ENCODE results near the gene CXCR6.

The CXCR6 gene

DNA sequence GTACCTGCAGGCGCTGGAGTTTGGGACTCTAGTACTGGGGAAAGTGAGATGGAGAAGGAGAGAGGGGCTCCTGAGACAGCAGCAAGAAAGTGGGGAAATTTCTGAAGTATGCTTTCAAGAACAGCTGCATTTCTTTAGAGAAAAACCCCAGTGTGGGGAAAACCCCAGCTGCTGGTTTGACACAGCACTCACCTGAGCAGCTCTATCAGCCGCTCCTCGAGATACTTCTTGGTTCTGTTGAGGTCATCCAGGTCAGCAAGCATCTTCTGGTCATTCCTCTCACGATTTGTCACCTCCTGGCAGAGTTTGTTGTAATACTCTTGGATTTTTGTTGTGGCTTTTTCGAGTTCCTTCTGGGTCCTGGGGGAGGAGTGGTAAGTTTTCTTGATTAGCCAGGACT lies 18.8 kb downstream of the CXCR6 start:
- Histone ChIP-seq H3K4me2 (ENCODE audit: low read length) (no peak overlapping the region), H3K9me2 (replicated peaks; ENCODE audit: control insufficient read depth, low read length) (no peaks in the 10 kb centered on the region), H3K4me1 (ENCODE audit: control insufficient read depth, low read length) (no peaks in the 10 kb centered on the region), H3K27ac (ENCODE audit: low read depth, low read length) (no peak overlapping the region), H4K20me1 (ENCODE audit: control insufficient read depth, insufficient read depth, low read depth, low read length) (no peaks in the 10 kb centered on the region), H3F3A (ENCODE audit: control insufficient read depth, insufficient read depth) (no peaks in the 10 kb centered on the region), H3K36me3 (ENCODE audit: control insufficient read depth, low read length) (peaks cover 79% of the 10 kb centered on the region), H3K4me3 (ENCODE audit: low read length) (no peak overlapping the region), H3K27me3 (ENCODE audit: control insufficient read depth, low read length) (no peaks in the 10 kb centered on the region), H3K9me3 (ENCODE audit: control insufficient read depth, insufficient read depth, low read length) (no peaks in the 10 kb centered on the region), H3K79me2 (ENCODE audit: control insufficient read depth, low read length) (no peaks in the 10 kb centered on the region)
- no peak for TF ChIP-seq EZH2phosphoT487 (IDR thresholded peaks at IDR 0.05; ENCODE audit: borderline replicate concordance, low read length)
- TF ChIP-seq, protein P1, sequence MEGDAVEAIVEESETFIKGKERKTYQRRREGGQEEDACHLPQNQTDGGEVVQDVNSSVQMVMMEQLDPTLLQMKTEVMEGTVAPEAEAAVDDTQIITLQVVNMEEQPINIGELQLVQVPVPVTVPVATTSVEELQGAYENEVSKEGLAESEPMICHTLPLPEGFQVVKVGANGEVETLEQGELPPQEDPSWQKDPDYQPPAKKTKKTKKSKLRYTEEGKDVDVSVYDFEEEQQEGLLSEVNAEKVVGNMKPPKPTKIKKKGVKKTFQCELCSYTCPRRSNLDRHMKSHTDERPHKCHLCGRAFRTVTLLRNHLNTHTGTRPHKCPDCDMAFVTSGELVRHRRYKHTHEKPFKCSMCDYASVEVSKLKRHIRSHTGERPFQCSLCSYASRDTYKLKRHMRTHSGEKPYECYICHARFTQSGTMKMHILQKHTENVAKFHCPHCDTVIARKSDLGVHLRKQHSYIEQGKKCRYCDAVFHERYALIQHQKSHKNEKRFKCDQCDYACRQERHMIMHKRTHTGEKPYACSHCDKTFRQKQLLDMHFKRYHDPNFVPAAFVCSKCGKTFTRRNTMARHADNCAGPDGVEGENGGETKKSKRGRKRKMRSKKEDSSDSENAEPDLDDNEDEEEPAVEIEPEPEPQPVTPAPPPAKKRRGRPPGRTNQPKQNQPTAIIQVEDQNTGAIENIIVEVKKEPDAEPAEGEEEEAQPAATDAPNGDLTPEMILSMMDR (IDR thresholded peaks at IDR 0.05; ENCODE audit: low read depth, low read length, poor library complexity, severe bottlenecking), result no peak

DNA sequence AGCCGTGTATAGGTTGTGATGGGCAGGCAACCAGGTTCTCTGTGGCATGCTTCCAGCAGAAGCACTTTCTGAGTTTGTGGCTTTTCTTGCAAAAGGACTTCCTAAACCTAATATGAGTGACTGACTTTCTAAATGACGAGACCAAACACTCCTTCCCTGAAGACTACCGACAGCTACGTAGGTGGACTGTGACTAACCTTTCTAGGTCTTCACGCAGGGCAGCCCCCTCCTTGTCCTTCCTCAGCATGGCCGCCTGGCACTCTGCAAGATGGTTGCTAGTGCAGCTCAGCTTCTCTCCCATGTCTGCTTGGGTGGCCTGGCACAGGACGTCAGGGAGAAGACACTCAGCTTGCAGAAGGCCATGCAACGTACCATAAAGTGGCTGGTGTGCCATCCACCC lies 20.9 kb downstream of the CXCR6 start:
- H3K36me3 ChIP-seq (ENCODE audit: control insufficient read depth, low read length), result peaks cover 70% of the 10 kb centered on the region
- H3F3A ChIP-seq (ENCODE audit: control insufficient read depth, insufficient read depth), result no peaks in the 10 kb centered on the region
- TF ChIP-seq, protein P1 (IDR thresholded peaks at IDR 0.05; ENCODE audit: low read depth, low read length, poor library complexity, severe bottlenecking), result no peak
- no peak for TF ChIP-seq EZH2phosphoT487 (IDR thresholded peaks at IDR 0.05; ENCODE audit: borderline replicate concordance, low read length)
- H4K20me1 ChIP-seq (ENCODE audit: control insufficient read depth, insufficient read depth, low read depth, low read length), result no peaks in the 10 kb centered on the region
- no peaks in the 10 kb centered on the region for H3K79me2 ChIP-seq (ENCODE audit: control insufficient read depth, low read length)
- no peaks in the 10 kb centered on the region for H3K4me1 ChIP-seq (ENCODE audit: control insufficient read depth, low read length)
- H3K9me2 ChIP-seq (replicated peaks; ENCODE audit: control insufficient read depth, low read length), result no peaks in the 10 kb centered on the region
- no peak overlapping the region for H3K4me3 ChIP-seq (ENCODE audit: low read length)
- H3K27ac ChIP-seq (ENCODE audit: low read depth, low read length), result no peak overlapping the region
- no peak overlapping the region for H3K4me2 ChIP-seq (ENCODE audit: low read length)
- H3K9me3 ChIP-seq (ENCODE audit: control insufficient read depth, insufficient read depth, low read length), result no peaks in the 10 kb centered on the region
- no peaks in the 10 kb centered on the region for H3K27me3 ChIP-seq (ENCODE audit: control insufficient read depth, low read length)

DNA sequence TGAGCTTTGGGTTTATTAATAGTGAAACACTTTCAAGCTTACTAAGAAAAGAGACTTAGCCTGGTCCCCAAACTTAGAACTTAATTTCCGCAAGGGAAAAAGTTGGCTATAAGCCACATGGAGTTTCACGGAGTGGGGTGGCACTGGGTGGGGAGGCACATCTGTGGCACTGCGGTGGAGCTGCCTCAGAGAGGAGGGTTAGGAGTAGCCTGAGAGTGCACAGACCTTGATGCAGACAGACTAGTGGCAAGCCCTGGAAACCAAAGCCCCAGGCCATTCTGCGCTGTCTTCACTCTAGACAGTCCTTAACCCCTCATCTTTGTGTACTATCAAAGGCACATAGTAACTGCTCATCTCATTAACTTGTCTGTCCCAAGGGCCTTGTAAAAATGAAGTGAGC lies 22.0 kb downstream of the CXCR6 start:
- H3K36me3 ChIP-seq (ENCODE audit: control insufficient read depth, low read length), result peaks cover 68% of the 10 kb centered on the region
- TF ChIP-seq, protein P1 (IDR thresholded peaks at IDR 0.05; ENCODE audit: low read depth, low read length, poor library complexity, severe bottlenecking), result no peak
- no peak for TF ChIP-seq EZH2phosphoT487 (IDR thresholded peaks at IDR 0.05; ENCODE audit: borderline replicate concordance, low read length)

DNA sequence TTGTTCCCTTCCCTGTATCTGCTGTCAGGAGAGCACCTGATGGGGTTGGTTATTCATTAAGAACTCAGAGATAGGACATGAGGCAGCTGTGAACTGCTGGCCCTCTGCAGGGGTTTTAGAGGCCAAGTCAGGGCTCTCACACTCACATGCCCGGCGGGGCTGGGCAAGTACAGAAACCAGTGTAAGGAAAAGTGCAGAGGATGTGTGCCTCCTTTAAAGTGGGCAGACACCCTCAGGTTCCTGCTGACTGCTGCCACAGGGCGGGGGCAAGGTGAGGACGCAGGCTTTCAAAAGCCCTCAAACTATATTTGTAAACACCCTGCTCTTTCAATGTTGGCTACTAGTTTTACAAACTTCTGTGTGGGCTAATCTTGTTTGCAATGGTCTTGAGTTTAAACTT lies 22.4 kb downstream of the CXCR6 start:
- Histone ChIP-seq H3K27ac (ENCODE audit: low read depth, low read length) (no peak overlapping the region), H3K4me1 (ENCODE audit: control insufficient read depth, low read length) (no peaks in the 10 kb centered on the region)

More for the DNA sequence above, 22.0 kb downstream of the CXCR6 start:
- H3K27me3 ChIP-seq (ENCODE audit: control insufficient read depth, low read length), result no peaks in the 10 kb centered on the region
- H3K79me2 ChIP-seq (ENCODE audit: control insufficient read depth, low read length), result no peaks in the 10 kb centered on the region
- H3K4me1 ChIP-seq (ENCODE audit: control insufficient read depth, low read length), result no peaks in the 10 kb centered on the region
- no peak overlapping the region for H3K27ac ChIP-seq (ENCODE audit: low read depth, low read length)
- no peaks in the 10 kb centered on the region for H3K9me3 ChIP-seq (ENCODE audit: control insufficient read depth, insufficient read depth, low read length)
- H3K4me3 ChIP-seq (ENCODE audit: low read length), result no peak overlapping the region
- no peaks in the 10 kb centered on the region for H3K9me2 ChIP-seq (replicated peaks; ENCODE audit: control insufficient read depth, low read length)
- H3K4me2 ChIP-seq (ENCODE audit: low read length), result no peak overlapping the region
- H4K20me1 ChIP-seq (ENCODE audit: control insufficient read depth, insufficient read depth, low read depth, low read length), result no peaks in the 10 kb centered on the region
- no peaks in the 10 kb centered on the region for H3F3A ChIP-seq (ENCODE audit: control insufficient read depth, insufficient read depth)

More for the DNA sequence above, 22.4 kb downstream of the CXCR6 start:
- H4K20me1 ChIP-seq (ENCODE audit: control insufficient read depth, insufficient read depth, low read depth, low read length), result no peaks in the 10 kb centered on the region
- no peak overlapping the region for H3K4me3 ChIP-seq (ENCODE audit: low read length)
- H3K27me3 ChIP-seq (ENCODE audit: control insufficient read depth, low read length), result no peaks in the 10 kb centered on the region
- no peaks in the 10 kb centered on the region for H3K79me2 ChIP-seq (ENCODE audit: control insufficient read depth, low read length)
- no peak overlapping the region for H3K4me2 ChIP-seq (ENCODE audit: low read length)
- H3K9me3 ChIP-seq (ENCODE audit: control insufficient read depth, insufficient read depth, low read length), result no peaks in the 10 kb centered on the region
- peaks cover 66% of the 10 kb centered on the region for H3K36me3 ChIP-seq (ENCODE audit: control insufficient read depth, low read length)
- no peak for TF ChIP-seq EZH2phosphoT487 (IDR thresholded peaks at IDR 0.05; ENCODE audit: borderline replicate concordance, low read length)
- TF ChIP-seq, protein P1 (IDR thresholded peaks at IDR 0.05; ENCODE audit: low read depth, low read length, poor library complexity, severe bottlenecking), result no peak
- H3K9me2 ChIP-seq (replicated peaks; ENCODE audit: control insufficient read depth, low read length), result no peaks in the 10 kb centered on the region
- no peaks in the 10 kb centered on the region for H3F3A ChIP-seq (ENCODE audit: control insufficient read depth, insufficient read depth)

Measured in DOHH2 (cell line).